GM13977 (cell line): ENCODE measurements around the gene CYP26C1.

Source experiments
- DNase-seq: peaks from one replicate; pipeline ENCODE4 v3.0.0; 2012; ENCODE audit warnings: low spot score
- in situ Hi-C: fragments of 300-500 bp; cut with MboI; formaldehyde crosslinking; loops from one replicate; pipeline ENCODE4 v1.12.0; 2022; ENCODE audit warnings: low sequenced_read_pairs, low pct_unique_long_range_greater_than_20kb, mixed read lengths, inconsistent platforms; ENCODE audit not compliant: unreplicated experiment
- TF ChIP-seq, protein P1 (sequence below): IDR thresholded peaks from 2 replicates; pipeline ENCODE4 v1.5.1; 2012; ENCODE audit warnings: mild to moderate bottlenecking, control low read depth; ENCODE audit not compliant: insufficient read depth; ENCODE audit errors: extremely low read depth, missing control alignments

CYP26C1 gene

DNA sequence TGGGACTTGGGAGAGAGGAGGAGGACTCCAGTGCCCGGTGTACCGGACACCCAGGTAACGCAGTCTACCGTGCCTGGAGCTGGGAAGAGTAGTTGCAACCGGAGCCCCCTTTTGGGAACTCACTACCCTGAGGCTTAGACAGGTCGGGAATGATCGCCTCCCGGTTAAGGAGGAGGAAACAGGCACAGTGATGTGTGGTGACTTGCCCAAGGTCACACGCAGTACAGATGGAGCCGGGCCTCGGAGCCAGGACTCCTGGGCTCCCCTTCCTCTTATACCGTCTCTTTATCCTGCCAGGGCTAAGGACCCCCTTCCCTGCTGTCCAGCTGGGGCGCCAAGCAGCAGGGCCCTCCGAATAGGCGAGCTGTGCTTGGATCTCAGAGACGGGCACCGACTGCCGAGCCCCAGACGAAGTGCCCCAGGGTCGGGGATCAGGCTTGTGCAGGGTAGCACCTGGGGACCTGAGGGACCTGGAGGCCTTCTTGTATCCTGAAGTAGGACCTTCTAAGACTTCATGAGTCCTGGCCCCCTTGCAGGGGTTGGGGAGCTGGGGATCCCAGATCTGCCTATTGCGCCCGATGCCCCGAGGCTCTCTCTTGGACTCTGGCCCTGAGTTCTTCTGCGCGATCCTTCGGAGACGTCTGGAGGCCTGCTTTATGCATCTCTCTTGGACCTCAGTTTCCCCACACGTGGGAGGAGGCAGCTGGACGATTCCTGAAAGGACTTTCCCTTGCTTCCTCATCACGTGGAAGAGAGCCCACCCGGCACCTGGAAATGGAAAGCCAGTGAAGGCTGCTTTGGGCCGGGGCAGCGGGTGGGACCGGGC lies 12.3 kb downstream of the CYP26C1 start:
- peak; percentile 40 for DNase-seq
- in situ Hi-C loops: loop anchor here (10.0 kb wide), 1 partner anchor 282 kb away; no protein-coding TSS in a partner anchor
- TF ChIP-seq, protein P1, sequence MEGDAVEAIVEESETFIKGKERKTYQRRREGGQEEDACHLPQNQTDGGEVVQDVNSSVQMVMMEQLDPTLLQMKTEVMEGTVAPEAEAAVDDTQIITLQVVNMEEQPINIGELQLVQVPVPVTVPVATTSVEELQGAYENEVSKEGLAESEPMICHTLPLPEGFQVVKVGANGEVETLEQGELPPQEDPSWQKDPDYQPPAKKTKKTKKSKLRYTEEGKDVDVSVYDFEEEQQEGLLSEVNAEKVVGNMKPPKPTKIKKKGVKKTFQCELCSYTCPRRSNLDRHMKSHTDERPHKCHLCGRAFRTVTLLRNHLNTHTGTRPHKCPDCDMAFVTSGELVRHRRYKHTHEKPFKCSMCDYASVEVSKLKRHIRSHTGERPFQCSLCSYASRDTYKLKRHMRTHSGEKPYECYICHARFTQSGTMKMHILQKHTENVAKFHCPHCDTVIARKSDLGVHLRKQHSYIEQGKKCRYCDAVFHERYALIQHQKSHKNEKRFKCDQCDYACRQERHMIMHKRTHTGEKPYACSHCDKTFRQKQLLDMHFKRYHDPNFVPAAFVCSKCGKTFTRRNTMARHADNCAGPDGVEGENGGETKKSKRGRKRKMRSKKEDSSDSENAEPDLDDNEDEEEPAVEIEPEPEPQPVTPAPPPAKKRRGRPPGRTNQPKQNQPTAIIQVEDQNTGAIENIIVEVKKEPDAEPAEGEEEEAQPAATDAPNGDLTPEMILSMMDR: no peak

DNA sequence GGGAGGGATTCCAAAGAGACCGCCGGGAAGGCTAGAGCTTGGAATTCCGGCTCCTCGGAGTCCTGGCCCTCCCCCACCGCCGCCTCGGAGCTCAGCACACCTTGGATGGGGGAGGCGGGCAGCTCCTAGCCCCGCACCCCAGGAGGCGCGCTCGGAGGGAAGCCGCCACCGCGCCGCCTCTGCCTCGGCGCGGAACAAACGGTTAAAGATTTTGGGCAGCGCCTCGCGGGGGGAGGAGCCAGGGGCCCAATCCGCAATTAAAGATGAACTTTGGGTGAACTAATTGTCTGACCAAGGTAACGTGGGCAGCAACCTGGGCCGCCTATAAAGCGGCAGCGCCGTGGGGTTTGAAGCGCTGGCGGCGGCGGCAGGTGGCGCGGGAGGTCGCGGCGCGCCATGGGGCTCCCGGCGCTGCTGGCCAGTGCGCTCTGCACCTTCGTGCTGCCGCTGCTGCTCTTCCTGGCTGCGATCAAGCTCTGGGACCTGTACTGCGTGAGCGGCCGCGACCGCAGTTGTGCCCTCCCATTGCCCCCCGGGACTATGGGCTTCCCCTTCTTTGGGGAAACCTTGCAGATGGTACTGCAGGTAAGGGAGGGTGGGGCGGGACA lies 13.0 kb downstream of the CYP26C1 start, which contains the start of gene CYP26A1:
Gene CYP26A1 (plus strand): TSS at position 355 of the 608 bp plus-strand sequence. CDS start 42 bp downstream, at position 397.
- DNase-seq: peak; percentile 52
- in situ Hi-C loops: loop anchor here (10.0 kb wide), 1 partner anchor 281 kb away; no protein-coding TSS in a partner anchor
- TF ChIP-seq, protein P1: no peak

DNA sequence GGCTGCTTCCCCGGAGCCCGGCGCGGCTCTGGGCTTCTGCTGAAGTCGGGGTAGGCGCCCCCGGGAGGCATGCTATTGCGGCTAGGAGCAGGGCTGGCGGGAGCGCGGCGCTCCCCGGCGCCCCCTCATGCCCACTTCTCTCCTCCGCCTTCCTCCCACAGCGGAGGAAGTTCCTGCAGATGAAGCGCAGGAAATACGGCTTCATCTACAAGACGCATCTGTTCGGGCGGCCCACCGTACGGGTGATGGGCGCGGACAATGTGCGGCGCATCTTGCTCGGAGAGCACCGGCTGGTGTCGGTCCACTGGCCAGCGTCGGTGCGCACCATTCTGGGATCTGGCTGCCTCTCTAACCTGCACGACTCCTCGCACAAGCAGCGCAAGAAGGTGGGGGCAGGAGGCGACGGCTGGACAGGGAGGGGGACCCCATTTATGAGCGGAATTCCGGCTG lies 13.6 kb downstream of the CYP26C1 start:
- DNase-seq: no peak
- TF ChIP-seq, protein P1: peak; percentile 16
- in situ Hi-C loops: loop anchor here (10.0 kb wide), 1 partner anchor 281 kb away; no protein-coding TSS in a partner anchor

- in situ Hi-C loops: loop anchor here (10.0 to 25.0 kb wide), 3 partner anchors 213 to 413 kb away; partner anchors contain the start of genes CEP55 and MYOF
- DNase-seq: peak; percentile 37
- TF ChIP-seq, protein P1: no peak
Observed at GRCh38 chr10:93074597-93075368, 14.2 kb downstream of the CYP26C1 start.

GRCh38 chr10:93075369-93076221 lies 15.0 kb downstream of the CYP26C1 start:
- peak; percentile 62 for DNase-seq
- in situ Hi-C loops: loop anchor here (10.0 to 25.0 kb wide), 3 partner anchors 212 to 412 kb away; partner anchors contain the start of genes CEP55 and MYOF
- TF ChIP-seq, protein P1: no peak
